Measurements from ENCODE around the gene NIP7.
"Not testable (repeated sequence)": the region's sequence is repeated elsewhere in the genome, so short reads cannot be mapped to it uniquely, and the experiment has no call there.

The NIP7 gene

DNA sequence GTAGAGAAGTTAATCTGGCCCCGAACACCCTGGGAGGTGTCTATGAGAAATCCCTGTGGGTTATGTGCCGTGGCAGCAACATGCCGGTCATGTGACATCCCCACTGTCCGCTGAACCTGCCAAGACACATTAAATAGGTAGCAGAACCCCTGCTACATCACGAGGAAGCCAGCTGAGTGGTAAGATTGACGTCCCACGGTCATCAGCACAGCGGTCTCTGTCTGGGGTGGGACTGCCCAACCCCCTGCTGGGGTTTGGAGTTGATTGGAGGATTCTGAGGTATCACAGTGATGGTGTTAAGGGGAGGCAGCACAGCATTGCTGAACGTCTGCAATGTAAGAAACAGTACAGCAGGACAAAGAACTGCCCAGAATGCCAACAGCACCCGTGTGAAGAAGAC is 10.0 kb downstream of the NIP7 start:
- in situ Hi-C loops (cut with MboI; ENCODE audit: low pct_unique_long_range_greater_than_20kb, low sequenced_read_pairs, unreplicated experiment), result no loop called here
- DNase-seq (ENCODE audit: low spot score), result no peak
- TF ChIP-seq, protein P1, sequence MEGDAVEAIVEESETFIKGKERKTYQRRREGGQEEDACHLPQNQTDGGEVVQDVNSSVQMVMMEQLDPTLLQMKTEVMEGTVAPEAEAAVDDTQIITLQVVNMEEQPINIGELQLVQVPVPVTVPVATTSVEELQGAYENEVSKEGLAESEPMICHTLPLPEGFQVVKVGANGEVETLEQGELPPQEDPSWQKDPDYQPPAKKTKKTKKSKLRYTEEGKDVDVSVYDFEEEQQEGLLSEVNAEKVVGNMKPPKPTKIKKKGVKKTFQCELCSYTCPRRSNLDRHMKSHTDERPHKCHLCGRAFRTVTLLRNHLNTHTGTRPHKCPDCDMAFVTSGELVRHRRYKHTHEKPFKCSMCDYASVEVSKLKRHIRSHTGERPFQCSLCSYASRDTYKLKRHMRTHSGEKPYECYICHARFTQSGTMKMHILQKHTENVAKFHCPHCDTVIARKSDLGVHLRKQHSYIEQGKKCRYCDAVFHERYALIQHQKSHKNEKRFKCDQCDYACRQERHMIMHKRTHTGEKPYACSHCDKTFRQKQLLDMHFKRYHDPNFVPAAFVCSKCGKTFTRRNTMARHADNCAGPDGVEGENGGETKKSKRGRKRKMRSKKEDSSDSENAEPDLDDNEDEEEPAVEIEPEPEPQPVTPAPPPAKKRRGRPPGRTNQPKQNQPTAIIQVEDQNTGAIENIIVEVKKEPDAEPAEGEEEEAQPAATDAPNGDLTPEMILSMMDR (IDR thresholded peaks at IDR 0.05; ENCODE audit: extremely low read depth, insufficient read depth, missing control alignments), result no peak

DNA sequence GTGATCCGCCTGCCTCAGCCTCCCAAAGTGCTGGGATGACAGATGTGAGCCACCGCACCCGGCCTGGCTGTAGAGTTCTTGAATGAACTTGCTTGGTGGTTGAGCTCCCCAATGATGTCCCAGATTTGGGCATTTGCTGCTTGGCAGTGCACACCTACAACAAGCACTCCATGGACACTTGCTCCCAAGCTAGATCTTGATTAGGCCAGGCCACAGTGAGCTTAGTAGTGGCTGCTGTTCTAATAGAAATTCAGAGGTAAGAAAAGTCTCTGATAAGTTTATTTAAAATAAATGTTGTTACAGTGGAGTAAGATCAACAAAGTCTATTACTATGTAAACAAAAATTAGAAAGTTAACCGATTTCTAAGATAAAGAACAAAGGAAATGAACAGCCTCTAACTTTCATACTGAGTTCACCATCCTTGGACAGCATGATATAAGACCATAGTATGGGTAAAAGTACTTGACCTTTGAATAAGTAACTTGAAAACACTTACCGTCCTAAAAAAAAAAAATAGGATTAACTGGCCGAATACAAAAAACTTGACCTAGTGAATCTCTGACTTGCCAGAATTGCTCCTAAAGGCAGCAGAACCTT is 11.1 kb downstream of the NIP7 start:
- in situ Hi-C loops (cut with MboI; ENCODE audit: low pct_unique_long_range_greater_than_20kb, low sequenced_read_pairs, unreplicated experiment), result no loop called here
- TF ChIP-seq, protein P1 (IDR thresholded peaks at IDR 0.05; ENCODE audit: extremely low read depth, insufficient read depth, missing control alignments), result no peak
- DNase-seq (ENCODE audit: low spot score), result no peak

DNA sequence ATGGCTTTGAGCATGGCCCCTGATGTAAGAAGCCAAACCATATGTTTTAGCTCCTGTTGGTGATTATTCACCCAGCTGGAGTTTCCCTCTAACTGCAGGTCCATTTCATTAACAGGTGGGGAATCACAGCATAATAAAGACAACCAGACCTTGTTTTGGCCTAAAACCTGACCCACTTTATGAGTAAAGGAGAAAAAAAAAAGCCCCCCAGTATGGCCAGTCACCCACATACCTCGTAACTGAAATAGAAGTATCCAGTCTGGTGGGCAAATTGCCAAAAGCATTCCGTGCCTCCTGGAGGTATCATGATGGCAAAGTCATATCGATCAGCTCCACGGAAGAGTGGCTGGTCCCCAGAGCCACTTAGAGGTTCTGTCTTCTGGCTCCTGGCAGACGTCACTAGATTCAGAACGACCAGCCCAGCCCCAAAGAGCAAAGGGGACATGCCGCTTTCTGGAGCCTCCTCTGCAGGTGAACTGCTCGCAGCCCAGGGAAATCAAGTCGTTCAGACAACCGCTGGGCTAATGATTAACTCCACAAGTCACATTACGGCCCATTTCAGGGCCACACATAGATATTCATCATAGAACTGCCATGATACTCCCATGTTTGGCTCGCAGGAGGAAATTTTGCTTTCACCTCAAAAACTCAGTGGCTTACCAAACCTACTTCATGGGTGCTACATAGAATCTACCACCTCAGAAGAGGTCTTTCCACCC is 11.9 kb downstream of the NIP7 start, which contains the start of gene TMED6:
TMED6 (minus strand) TSS at position 478 of the 719 bp plus-strand sequence; CDS start at position 445, 33 bp downstream.
- in situ Hi-C loops (cut with MboI; ENCODE audit: low pct_unique_long_range_greater_than_20kb, low sequenced_read_pairs, unreplicated experiment), result no loop called here
- no peak for DNase-seq (ENCODE audit: low spot score)
- TF ChIP-seq, protein P1 (IDR thresholded peaks at IDR 0.05; ENCODE audit: extremely low read depth, insufficient read depth, missing control alignments), result no peak

DNA sequence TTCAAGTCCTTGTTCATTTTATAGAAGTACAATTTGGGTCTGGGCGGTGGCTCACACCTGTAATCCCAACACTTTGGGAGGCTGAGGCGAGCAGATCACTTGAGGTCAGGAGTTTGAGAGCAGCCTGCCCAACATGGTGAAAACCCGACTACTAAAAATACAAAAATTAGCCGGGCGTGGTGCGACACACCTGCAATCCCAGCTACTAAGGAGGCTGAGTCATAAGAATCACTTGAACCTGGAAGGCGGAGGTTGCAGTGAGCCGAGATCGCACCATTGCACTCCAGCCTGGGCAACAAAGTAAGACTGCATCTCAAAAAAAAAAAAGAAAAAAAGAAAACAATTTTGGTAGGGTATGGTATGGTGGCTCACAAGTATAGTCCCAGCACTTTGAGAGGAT is 20.5 kb downstream of the NIP7 start:
- DNase-seq (ENCODE audit: low spot score); in situ Hi-C loops (cut with MboI; ENCODE audit: low pct_unique_long_range_greater_than_20kb, low sequenced_read_pairs, unreplicated experiment): not testable (repeated sequence)

DNA sequence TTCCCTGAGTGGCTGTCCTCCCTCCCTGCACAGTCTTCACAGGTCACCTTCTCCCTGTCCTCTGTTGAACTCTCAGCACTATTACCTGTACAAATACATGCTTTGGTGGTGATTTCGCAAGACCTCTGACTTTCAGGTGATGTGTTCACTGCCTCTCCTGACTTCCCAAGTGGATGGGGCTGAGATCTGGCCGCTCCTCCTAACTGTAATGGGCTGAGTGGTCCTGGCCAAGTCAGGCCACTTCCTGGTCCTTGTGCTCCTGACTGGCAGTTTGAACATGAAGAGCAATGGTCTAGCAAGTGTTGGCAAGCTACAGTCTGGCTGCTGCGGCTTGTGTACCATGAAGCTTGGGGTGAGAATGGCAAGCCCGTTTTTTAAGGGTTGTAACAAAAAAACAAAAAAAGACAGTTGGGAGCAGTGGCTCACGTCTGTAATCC is 23.7 kb downstream of the NIP7 start:
- TF ChIP-seq, protein P1 (IDR thresholded peaks at IDR 0.05; ENCODE audit: extremely low read depth, insufficient read depth, missing control alignments), result no peak
- in situ Hi-C loops (cut with MboI; ENCODE audit: low pct_unique_long_range_greater_than_20kb, low sequenced_read_pairs, unreplicated experiment), result no loop called here
- DNase-seq (ENCODE audit: low spot score), result no peak

DNA sequence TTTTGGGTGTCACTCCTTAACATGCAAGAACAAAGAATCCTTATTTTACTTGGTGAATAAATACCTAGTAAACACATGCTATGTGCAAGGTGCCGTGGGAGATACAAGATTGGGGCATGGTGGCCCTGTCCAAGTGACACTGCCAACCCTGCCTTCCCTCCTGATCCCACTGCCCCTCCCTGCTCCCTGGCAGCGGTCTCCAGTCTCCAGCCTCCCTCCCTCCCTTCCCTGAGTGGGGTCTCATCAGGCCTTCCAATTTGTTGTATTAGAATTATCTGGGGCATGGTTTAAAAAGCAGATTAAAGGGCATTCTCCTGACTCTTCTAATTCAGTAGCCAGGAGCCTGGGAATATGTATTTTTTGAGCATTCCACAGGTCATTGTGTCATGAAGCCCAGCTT is 24.5 kb downstream of the NIP7 start:
- TF ChIP-seq, protein P1 (IDR thresholded peaks at IDR 0.05; ENCODE audit: extremely low read depth, insufficient read depth, missing control alignments), result no peak
- DNase-seq (ENCODE audit: low spot score), result no peak
- in situ Hi-C loops (cut with MboI; ENCODE audit: low pct_unique_long_range_greater_than_20kb, low sequenced_read_pairs, unreplicated experiment), result no loop called here

DNA sequence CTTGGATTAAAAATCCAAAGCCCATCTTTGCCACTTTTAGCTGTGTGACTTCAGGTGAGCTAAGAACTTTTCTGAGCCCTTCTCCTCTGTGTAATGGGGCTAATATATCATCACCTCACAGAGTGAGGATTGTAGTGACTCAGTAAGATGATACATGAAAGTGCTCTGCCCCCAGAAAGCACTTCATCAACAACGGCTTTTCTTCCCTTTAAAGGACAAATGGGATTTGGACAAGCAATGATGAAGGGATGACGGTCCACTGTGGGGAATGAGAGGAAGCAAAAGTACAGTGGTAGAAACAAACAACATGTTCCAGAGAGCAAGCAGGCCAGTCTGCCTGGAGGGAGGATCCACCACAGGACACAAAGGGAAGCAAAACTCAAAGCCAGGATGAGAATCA is 26.3 kb downstream of the NIP7 start:
- in situ Hi-C loops (cut with MboI; ENCODE audit: low pct_unique_long_range_greater_than_20kb, low sequenced_read_pairs, unreplicated experiment), result no loop called here
- no peak for DNase-seq (ENCODE audit: low spot score)
- TF ChIP-seq, protein P1 (IDR thresholded peaks at IDR 0.05; ENCODE audit: extremely low read depth, insufficient read depth, missing control alignments), result no peak

Measured in GM13977 (cell line).